Measurements from ENCODE around the gene TYK2. TPM values are rescaled to one million over a fixed set of nuclear protein-coding genes. Genes with fewer than 3 reads are reported as not detected.
"Not testable (repeated sequence)": the region's sequence is repeated elsewhere in the genome, so short reads cannot be mapped to it uniquely, and the experiment has no call there.

The TYK2 gene
- total RNA-seq, 6 donors from 2014 or later, result 91.5 to 569 (median 152) TPM

- peak; percentile 95 to 97 for ATAC-seq (ENCODE audit: low FRiP score in 2 of 2)
- H3K27ac ChIP-seq, result peak within 1 kb of the TSS; percentile 80 to 91 (median 84)
- H3K4me3 ChIP-seq, result peak within 1 kb of the TSS; percentile 70 to 97 (median 86)
- H3K4me1 ChIP-seq, result peaks cover 48 to 76% (median 59%) of the 10 kb centered on the region in 4 donors
- H3K9me3 ChIP-seq, result no peaks in the 10 kb centered on the region
- peaks cover 0 to 18% (median 0%) of the 10 kb centered on the region in 4 donors for H3K36me3 ChIP-seq
- H3K27me3 ChIP-seq, result peaks cover 0 to 13% (median 7%) of the 10 kb centered on the region in 4 donors
- peak; percentile 96 to 99 for DNase-seq
- 0 to 1% methylated on average over 9 to 36 of the region's 69 CpGs for WGBS, 2 donors
- TF ChIP-seq CTCF (IDR thresholded peaks at IDR 0.05) (no peak), EP300 (IDR thresholded peaks at IDR 0.05) (peak in 1 of 4 donors; percentile 39), POLR2AphosphoS5 (IDR thresholded peaks at IDR 0.05) (peak; percentile 92 to 95), POLR2A (IDR thresholded peaks at IDR 0.05) (peak in 3 of 4 donors; percentile 69 to 90 (median 75))
Observed at GRCh38 chr19:10403137-10404021, 23.0 kb upstream of the TYK2 start, which contains the start of gene CDC37. Gene CDC37 (minus strand): TSS chr19:10403542. CDS start chr19:10403479, 63 bp downstream.

DNA sequence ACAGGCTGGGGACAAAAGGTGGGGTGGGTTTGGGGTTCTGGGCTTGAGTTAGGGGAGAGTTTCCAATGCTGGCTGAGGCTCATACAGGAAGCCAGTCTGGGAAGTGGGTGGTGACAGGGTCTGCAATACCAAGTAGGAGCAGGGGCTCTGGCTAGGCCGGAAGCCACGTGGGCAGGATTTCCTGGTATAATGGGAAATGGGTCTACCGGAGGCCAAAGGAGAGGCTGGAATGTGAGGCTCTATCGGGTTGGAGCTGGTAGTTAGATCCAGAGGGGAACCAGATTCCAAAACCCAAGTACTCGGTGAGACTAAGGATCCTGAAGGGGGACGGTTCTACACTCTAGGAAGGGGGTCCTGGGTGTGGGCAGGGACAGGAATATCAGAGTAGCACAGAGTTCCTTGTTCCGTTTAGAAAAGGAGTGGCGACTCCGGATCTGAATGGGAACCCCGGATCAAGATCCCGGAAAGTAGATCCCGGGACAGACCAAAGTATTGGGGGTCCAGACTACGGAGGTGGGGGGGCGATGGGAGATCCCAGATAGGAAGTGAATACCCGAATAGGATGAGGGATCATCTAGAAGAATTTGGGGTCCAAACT lies 22.2 kb upstream of the TYK2 start:
- Histone ChIP-seq H3K36me3 (peaks cover 0 to 18% (median 3%) of the 10 kb centered on the region in 4 donors), H3K4me1 (peaks cover 45 to 68% (median 50%) of the 10 kb centered on the region in 4 donors), H3K27me3 (peaks cover 0 to 13% (median 7%) of the 10 kb centered on the region in 4 donors), H3K4me3 (peak overlapping the region; percentile 70 to 97 (median 86)), H3K27ac (peak overlapping the region; percentile 80 to 91 (median 84)), H3K9me3 (no peaks in the 10 kb centered on the region)
- ATAC-seq (ENCODE audit: low FRiP score in 2 of 2) (no peak), DNase-seq (peak in 1 of 2 donors; percentile 71)
- TF ChIP-seq EP300 (IDR thresholded peaks at IDR 0.05) (no peak), POLR2AphosphoS5 (IDR thresholded peaks at IDR 0.05) (peak in 1 of 2 donors; percentile 53)
- WGBS, 2 donors, result 0 to 1% methylated on average over 15 of the region's 15 CpGs

DNA sequence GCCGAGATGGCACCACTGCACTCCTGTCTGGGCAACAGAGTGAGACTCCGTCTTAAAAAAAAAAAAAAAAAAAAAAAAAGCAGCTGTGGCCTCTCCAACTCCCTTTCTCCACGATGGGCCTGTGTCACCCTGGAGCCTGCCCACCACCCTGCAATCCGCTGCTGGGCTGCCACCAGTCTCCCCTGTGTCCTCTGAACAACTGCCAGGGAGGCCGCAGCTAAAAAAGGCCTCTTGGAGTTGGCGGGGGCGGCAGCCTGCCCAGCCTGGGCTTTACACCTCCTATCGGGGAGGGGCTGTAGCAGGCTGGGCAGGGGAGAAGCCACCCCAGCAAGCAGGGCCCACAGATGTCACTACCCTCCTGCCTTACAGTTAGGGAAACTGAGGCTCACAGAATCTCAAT lies 19.5 kb upstream of the TYK2 start:
- Histone ChIP-seq H3K27ac (peak overlapping the region in 1 of 4 donors; percentile 91), H3K36me3 (peaks cover 11 to 40% (median 19%) of the 10 kb centered on the region in 4 donors), H3K27me3 (peaks cover 0 to 5% (median 1%) of the 10 kb centered on the region in 4 donors), H3K9me3 (no peaks in the 10 kb centered on the region), H3K4me1 (peaks cover 31 to 50% (median 35%) of the 10 kb centered on the region in 4 donors), H3K4me3 (no peak overlapping the region)
- TF ChIP-seq EP300 (IDR thresholded peaks at IDR 0.05) (no peak), POLR2AphosphoS5 (IDR thresholded peaks at IDR 0.05) (no peak), CTCF (IDR thresholded peaks at IDR 0.05) (no peak), POLR2A (IDR thresholded peaks at IDR 0.05) (no peak)
- ATAC-seq (ENCODE audit: low FRiP score in 2 of 2) (no peak), DNase-seq (no peak)
- 90% methylated on average over 7 to 8 of the region's 8 CpGs for WGBS, 2 donors

DNA sequence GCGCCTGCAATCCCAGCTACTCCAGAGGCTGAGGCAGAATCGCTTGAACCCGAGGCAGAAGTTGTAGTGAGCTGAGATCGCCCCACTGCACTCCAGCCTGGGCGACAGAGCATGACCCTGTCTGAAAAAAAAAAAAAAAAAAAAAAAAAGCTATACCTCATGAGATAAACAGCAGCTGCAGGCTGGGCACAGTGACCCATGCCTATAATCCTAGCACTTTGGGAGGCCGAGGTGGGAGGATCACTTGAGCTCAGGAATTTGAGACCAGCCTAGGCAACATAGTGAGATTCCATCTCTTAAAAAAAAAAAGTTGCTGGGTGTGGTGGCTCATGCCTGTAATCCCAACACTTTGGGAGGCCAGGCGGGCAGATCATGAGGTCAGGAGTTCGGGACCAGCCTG lies 19.0 kb upstream of the TYK2 start:
- not testable (repeated sequence) for ATAC-seq (ENCODE audit: low FRiP score in 2 of 2); DNase-seq; H3K27me3 ChIP-seq; H3K4me3 ChIP-seq; H3K9me3 ChIP-seq; H3K27ac ChIP-seq
- peaks cover 25 to 44% (median 30%) of the 10 kb centered on the region in 4 donors for H3K4me1 ChIP-seq
- 91 to 93% methylated on average over 4 to 8 of the region's 8 CpGs for WGBS, 2 donors
- H3K36me3 ChIP-seq, result peaks cover 14 to 45% (median 25%) of the 10 kb centered on the region in 4 donors

DNA sequence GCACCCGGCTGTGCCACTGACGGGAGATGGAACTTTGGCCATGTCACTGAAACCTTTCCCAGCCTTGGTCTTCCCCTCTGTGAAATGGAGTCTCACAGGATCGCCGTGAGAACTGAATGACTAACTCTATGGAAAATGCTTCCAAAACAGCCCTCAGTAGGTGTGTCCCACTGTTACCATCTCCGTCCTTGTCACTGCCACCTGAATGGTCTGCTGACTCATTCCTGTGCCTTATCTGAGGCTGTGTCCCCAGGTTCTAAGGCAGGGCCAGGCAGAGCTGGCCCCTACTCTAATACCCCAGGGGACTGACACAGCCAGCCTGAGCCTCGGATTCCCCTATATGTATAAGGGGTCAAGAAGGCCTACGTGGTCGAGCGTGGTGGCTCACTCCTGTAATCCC lies 18.4 kb upstream of the TYK2 start:
- Histone ChIP-seq H3K9me3 (no peaks in the 10 kb centered on the region), H3K4me1 (peaks cover 23 to 39% (median 27%) of the 10 kb centered on the region in 4 donors), H3K27ac (no peak overlapping the region), H3K27me3 (no peaks in the 10 kb centered on the region), H3K36me3 (peaks cover 19 to 51% (median 29%) of the 10 kb centered on the region in 4 donors), H3K4me3 (no peak overlapping the region)
- DNase-seq (no peak), ATAC-seq (ENCODE audit: low FRiP score in 2 of 2) (no peak)
- TF ChIP-seq POLR2A (IDR thresholded peaks at IDR 0.05) (no peak), POLR2AphosphoS5 (IDR thresholded peaks at IDR 0.05) (no peak), CTCF (IDR thresholded peaks at IDR 0.05) (no peak)
- WGBS, 2 donors, result 93 to 98% methylated on average over 7 to 8 of the region's 9 CpGs
